HepG2 (cell line): Measurements from ENCODE around the gene SPEM2. TPM values are rescaled to one million over a fixed set of nuclear protein-coding genes. Genes with fewer than 3 reads are reported as not detected.
A peak's percentile ranks its signal among the peaks of the same experiment; 100 is the strongest.

Experiments
- BRCA1 ChIP-seq: sonication (generic); formaldehyde crosslinking; IDR thresholded peaks from 2 replicates; pipeline ENCODE4 v1.4.0; 2020; ENCODE audit warnings: missing genetic modification reagents
- ELF4 ChIP-seq: sonication (generic); formaldehyde crosslinking; IDR thresholded peaks from 2 replicates; pipeline ENCODE4 v1.5.0; 2020; ENCODE audit warnings: missing genetic modification reagents, mild to moderate bottlenecking, moderate library complexity, borderline replicate concordance
- NFYC ChIP-seq: IDR thresholded peaks from 2 replicates; pipeline ENCODE4 v1.6.1; 2016; ENCODE audit warnings: missing genetic modification reagents, missing compliant biosample characterization
- NR0B2 ChIP-seq: sonication (generic); formaldehyde crosslinking; IDR thresholded peaks from 2 replicates; pipeline ENCODE4 v1.4.0; 2020; ENCODE audit warnings: mild to moderate bottlenecking, missing genetic modification reagents
- PAWR ChIP-seq: sonication (generic); formaldehyde crosslinking; IDR thresholded peaks from 2 replicates; pipeline ENCODE4 v1.4.0; 2020; ENCODE audit warnings: missing genetic modification reagents, mild to moderate bottlenecking, borderline replicate concordance
- PBX2 ChIP-seq: IDR thresholded peaks from 2 replicates; pipeline ENCODE4 v1.6.1; 2016; ENCODE audit warnings: control low read depth
- PCBP2 ChIP-seq: fragments of 200-400 bp; formaldehyde crosslinking; optimal IDR thresholded peaks from 2 replicates; pipeline ENCODE3; 2018; ENCODE audit warnings: low read length, low read depth; ENCODE audit not compliant: poor library complexity, severe bottlenecking
- RFX5 ChIP-seq: IDR thresholded peaks from 2 replicates; pipeline ENCODE4 v1.6.1; 2011; ENCODE audit warnings: low read depth, low read length, improper control_type of control experiment
- THRA ChIP-seq: sonication (generic); formaldehyde crosslinking; IDR thresholded peaks from 2 replicates; pipeline ENCODE4 v1.4.0; 2020; ENCODE audit warnings: missing genetic modification reagents, borderline replicate concordance
- TRAFD1 ChIP-seq: sonication (generic); formaldehyde crosslinking; IDR thresholded peaks from 2 replicates; pipeline ENCODE4 v1.5.1; 2020; ENCODE audit warnings: missing genetic modification reagents, mild to moderate bottlenecking, borderline replicate concordance
- TSC22D2 ChIP-seq: sonication (generic); formaldehyde crosslinking; IDR thresholded peaks from 2 replicates; pipeline ENCODE4 v1.5.1; 2020; ENCODE audit warnings: missing genetic modification reagents, mild to moderate bottlenecking, borderline replicate concordance
- YEATS2 ChIP-seq: sonication (generic); formaldehyde crosslinking; IDR thresholded peaks from 2 replicates; pipeline ENCODE4 v1.4.0; 2020; ENCODE audit warnings: missing genetic modification reagents, borderline replicate concordance
- ZBTB10 ChIP-seq: sonication (generic); formaldehyde crosslinking; IDR thresholded peaks from 2 replicates; pipeline ENCODE4 v1.4.0; 2020; ENCODE audit warnings: missing genetic modification reagents, borderline replicate concordance
- ZBTB7B ChIP-seq: sonication (generic); formaldehyde crosslinking; IDR thresholded peaks from 2 replicates; pipeline ENCODE4 v1.4.0; 2020; ENCODE audit warnings: missing genetic modification reagents
- ZNF496 ChIP-seq: sonication (generic); formaldehyde crosslinking; IDR thresholded peaks from 2 replicates; pipeline ENCODE4 v1.8.1; 2023; ENCODE audit warnings: mild to moderate bottlenecking, moderate library complexity, missing genetic modification reagents; ENCODE audit not compliant: insufficient replicate concordance
- ZNF558 ChIP-seq: sonication (generic); formaldehyde crosslinking; IDR thresholded peaks from 2 replicates; pipeline ENCODE4 v1.9.0; 2022; ENCODE audit warnings: mild to moderate bottlenecking, missing genetic modification reagents, borderline replicate concordance
- ZNF780A ChIP-seq: sonication (generic); formaldehyde crosslinking; IDR thresholded peaks from 2 replicates; pipeline ENCODE4 v1.8.0; 2022; ENCODE audit warnings: mild to moderate bottlenecking, missing genetic modification reagents, moderate library complexity
- ZSCAN5A ChIP-seq: sonication (generic); formaldehyde crosslinking; IDR thresholded peaks from 2 replicates; pipeline ENCODE4 v1.8.0; 2022; ENCODE audit warnings: mild to moderate bottlenecking, missing genetic modification reagents, borderline replicate concordance
- ZZZ3 ChIP-seq: sonication (generic); formaldehyde crosslinking; IDR thresholded peaks from 2 replicates; pipeline ENCODE4 v1.4.0; 2020; ENCODE audit warnings: missing genetic modification reagents, mild to moderate bottlenecking, borderline replicate concordance
- polyA plus RNA-seq, 8 experiments: library from polyadenylated mRNA; depleted of rRNA in 3 of 8; stranded (reverse) in 7 of 8; unstranded in 1 of 8; fragments of >200 nt; fragmentation: Illumina TruSeq in 4 of 8; extraction: Trizol in 4 of 8; gene quantifications; 2 replicates each; pipeline versions ENCODE4 v1.2.1 to v1.2.3, GENCODE V29; 2011 to 2016; ENCODE audit warnings: low read depth in 4 of 8, missing spikeins in 1 of 8, mixed read lengths in 1 of 8; ENCODE audit not compliant: insufficient read depth in 1 of 8
- total RNA-seq, 5 experiments: library from RNA; depleted of rRNA; stranded (reverse); fragments of >200 nt; fragmentation: Illumina TruSeq; extraction: Trizol; gene quantifications; 2 replicates each; pipeline ENCODE4 v1.2.3, GENCODE V29; 2016; ENCODE audit warnings: low read depth in 1 of 5

Gene SPEM2
- total and polyA plus RNA-seq, 2 of the 13 experiments (the other 11 are each of a cell fraction or from before 2014, with no cell fraction given) = not detected

- no peak for TF ChIP-seq THRA (CRISPR knock-in tag)
- TF ChIP-seq NFYC = peak; percentile 91
- TF ChIP-seq RFX5 = no peak
- TF ChIP-seq ZBTB10 = no peak
- no peak for TF ChIP-seq PAWR (CRISPR knock-in tag)
- TF ChIP-seq ZBTB7B (CRISPR knock-in tag) = no peak
- TF ChIP-seq PCBP2 = no peak
- TF ChIP-seq TRAFD1 (CRISPR knock-in tag) = no peak
- TF ChIP-seq PBX2 (CRISPR knock-in tag) = no peak
- TF ChIP-seq ZNF780A (CRISPR knock-in tag) = no peak
- no peak for TF ChIP-seq ZSCAN5A (CRISPR knock-in tag)
- TF ChIP-seq NR0B2 (CRISPR knock-in tag) = 0 out of 2 replicates have a peak, but pooled peaks have one; percentile 24
- no peak for TF ChIP-seq ZNF558 (CRISPR knock-in tag)
- 0 out of 2 replicates have a peak, but pooled peaks have one; percentile 64 for TF ChIP-seq BRCA1 (CRISPR knock-in tag)
- no peak for TF ChIP-seq ZZZ3 (CRISPR knock-in tag)
- peak; percentile 77; the same call in 1 of the 2 replicates for TF ChIP-seq ELF4 (CRISPR knock-in tag)
- 0 out of 2 replicates have a peak, but pooled peaks have one; percentile 29 for TF ChIP-seq YEATS2 (CRISPR knock-in tag)
- TF ChIP-seq TSC22D2 = no peak
- no peak for TF ChIP-seq ZNF496 (CRISPR knock-in tag)
Measured at GRCh38 chr17:7403977-7404736, 21.3 kb upstream of the SPEM2 start, which contains the start of gene TMEM256 (continued).
